Measurements from ENCODE around the gene EFCAB6. TPM values are rescaled to one million over a fixed set of nuclear protein-coding genes. Genes with fewer than 3 reads are reported as not detected.

EFCAB6 gene
- total and polyA plus RNA-seq, 9 of the 15 experiments (the other 6 are each of a cell fraction or from before 2014, with no cell fraction given): 0.06 TPM; not detected in 8

- ChIA-PET CTCF (ENCODE audit: low intra/inter-chr PET ratio) (no interaction called here), POLR2A (interaction anchor here (0.5 kb wide), 1 partner anchor 10 kb away, joined by 3 read pairs; no protein-coding TSS in a partner anchor)
- H3K9me1 ChIP-seq (ENCODE audit: control insufficient read depth, insufficient read depth, low read length): no peaks in the 10 kb centered on the region
- in situ Hi-C loops (cut with MboI): no loop called here
- peaks cover 0 to 5% of the 10 kb centered on the region in 2 experiments; a peak in 1 of 5 replicates for H3K27me3 ChIP-seq (ENCODE audit: control insufficient read depth in 2 of 2, insufficient read depth in 2 of 2, low read length in 2 of 2)
- H3K79me2 ChIP-seq (ENCODE audit: control insufficient read depth, insufficient read depth, low read length): no peaks in the 10 kb centered on the region
- H3K27ac ChIP-seq (ENCODE audit: extremely low read depth, low read depth, low read length): no peak overlapping the region
- WGBS (ENCODE audit: insufficient coverage, low coverage, missing lambda C conversion rate): 0% methylated on average over 4 of the region's 4 CpGs
- ATAC-seq (no peak), FAIRE-seq (no peak), DNase-seq (ENCODE audit: extremely low read depth in 1 of 4, low spot score in 3 of 4) (no peak)
- no peak overlapping the region for H2AFZ ChIP-seq (ENCODE audit: low read depth, low read length)
- H3K4me2 ChIP-seq (ENCODE audit: insufficient read depth, low read length): no peak overlapping the region
- no peaks in the 10 kb centered on the region for H3K9me3 ChIP-seq (replicated peaks; ENCODE audit: control insufficient read depth, insufficient read depth, low read depth, low read length)
- intact Hi-C loops (cut with micrococcal nuclease): no loop called here
- H3K4me3 ChIP-seq: no peak overlapping the region
- H3K4me1 ChIP-seq (replicated peaks in 1 of 2; ENCODE audit: control insufficient read depth in 2 of 2, insufficient read depth in 2 of 2, low read length in 2 of 2): no peaks in the 10 kb centered on the region
- no TSS peak for BruUV-seq (replicated peaks)
- TF ChIP-seq POU5F1 (IDR thresholded peaks at IDR 0.05; ENCODE audit: borderline replicate concordance, low read depth, low read length, partially characterized antibody) (no peak), GABPA (tag; conservative IDR thresholded peaks at IDR 0.05; ENCODE audit: low read depth) (no peak), ZBTB5 (IDR thresholded peaks at IDR 0.05) (no peak), KDM1A (IDR thresholded peaks at IDR 0.05) (no peak), SNRNP70 (optimal IDR thresholded peaks at IDR 0.05; ENCODE audit: low read depth, low read length) (no peak), CCAR2 (IDR thresholded peaks at IDR 0.05; ENCODE audit: low read depth, low read length) (no peak), RB1 (IDR thresholded peaks at IDR 0.05; ENCODE audit: low read depth) (no peak), ID3 (CRISPR knock-in tag; IDR thresholded peaks at IDR 0.05) (no peak), ID3 (tag; IDR thresholded peaks at IDR 0.05) (no peak), SOX6 (IDR thresholded peaks at IDR 0.05) (no peak), SMARCE1 (IDR thresholded peaks at IDR 0.05) (no peak), NR2F6 (CRISPR knock-in tag; IDR thresholded peaks at IDR 0.05) (no peak), GMEB1 (CRISPR knock-in tag; IDR thresholded peaks at IDR 0.05) (no peak), MCM5 (IDR thresholded peaks at IDR 0.05; ENCODE audit: low read depth) (no peak), C11orf30 (IDR thresholded peaks at IDR 0.05; ENCODE audit: low read depth) (no peak), DPF2 (IDR thresholded peaks at IDR 0.05) (no peak), ZNF224 (CRISPR knock-in tag; IDR thresholded peaks at IDR 0.05) (no peak), SMC3 (conservative IDR thresholded peaks at IDR 0.05; ENCODE audit: insufficient read depth, low read depth, low read length) (no peak), ZNF280A (IDR thresholded peaks at IDR 0.05; ENCODE audit: low read depth, partially characterized antibody) (no peak)
- no peak overlapping the region for H3K9ac ChIP-seq (ENCODE audit: insufficient read depth in 1 of 2, low read depth in 2 of 2, low read length in 2 of 2)
- H3K36me3 ChIP-seq (ENCODE audit: control insufficient read depth, insufficient read depth, low read length): no peaks in the 10 kb centered on the region
- no peaks in the 10 kb centered on the region for H4K20me1 ChIP-seq (replicated peaks; ENCODE audit: control insufficient read depth, insufficient read depth, low read length)
These were observed 56.7 kb downstream of the EFCAB6 start for GRCh38 chr22:43755452-43755851.

Data from K562 (cell line).